ENCODE results near the gene HLA-DQB1. TPM values are rescaled to one million over a fixed set of nuclear protein-coding genes. Genes with fewer than 3 reads are reported as not detected.

HLA-DQB1 gene
- total and polyA plus RNA-seq, 2 of the 8 experiments (the other 6 are each of a cell fraction or from before 2014, with no cell fraction given): 1.2 to 5.2 TPM

DNA sequence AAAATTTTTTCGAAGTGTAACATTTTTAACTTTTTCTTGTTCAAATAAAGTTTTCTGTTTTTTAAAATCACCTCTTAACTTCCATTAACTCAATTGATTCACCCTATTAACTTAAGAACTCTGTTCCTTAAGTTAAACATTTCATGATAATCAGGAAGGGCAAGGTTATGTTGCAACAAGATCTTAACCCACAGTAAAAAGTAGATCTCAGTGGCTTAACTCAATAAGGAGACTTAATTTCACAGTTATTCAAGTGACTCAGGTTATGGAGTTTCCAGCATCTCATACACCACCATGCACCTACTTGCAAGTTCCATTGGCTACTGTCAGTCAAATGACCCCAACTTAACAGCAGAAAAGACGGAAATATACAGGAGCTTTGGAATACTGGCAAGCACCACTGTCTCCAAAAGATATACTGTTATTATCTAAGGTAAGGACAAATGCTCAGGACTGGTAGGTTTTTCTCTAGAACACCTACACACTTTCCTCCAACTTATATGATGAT, 11.2 kb downstream of the HLA-DQB1 start (continued):
- no peak for TF ChIP-seq CHD7 (IDR thresholded peaks at IDR 0.05; ENCODE audit: insufficient replicate concordance, low read length)

Measured in H1 (cell line).